Prostate gland (tissue), 2 donors: Measurements from ENCODE around the gene FXYD4. TPM values are rescaled to one million over a fixed set of nuclear protein-coding genes. Genes with fewer than 3 reads are reported as not detected.

Experiments
- DNase-seq: peaks from one replicate; pipeline ENCODE4 v3.0.0-alpha.2; 2019; ENCODE audit warnings: low spot score
- H3K27ac ChIP-seq, 2 donors: fragments of 200-600 bp; sonication (generic); 2 replicates each; pipeline ENCODE4 v1.5.1; 2017 to 2019
- H3K27me3 ChIP-seq: fragments of 200-600 bp; sonication (generic); replicated peaks from 2 replicates; pipeline ENCODE4 v1.5.1; 2019; ENCODE audit not compliant: insufficient read depth
- H3K36me3 ChIP-seq, 2 donors: fragments of 200-600 bp; sonication (generic); 1 replicate in 1 of 2; 2 replicates in 1 of 2; pipeline versions ENCODE4 v1.5.1 to v1.8.1; 2017 to 2019
- H3K4me1 ChIP-seq: fragments of 200-600 bp; sonication (generic); replicated peaks from 2 replicates; pipeline ENCODE4 v1.5.1; 2019
- H3K4me3 ChIP-seq, 2 donors: fragments of 200-600 bp; sonication (generic); 2 replicates each; pipeline ENCODE4 v1.5.1; 2017 to 2019
- H3K9me3 ChIP-seq: fragments of 200-600 bp; sonication (generic); 2 replicates; pipeline ENCODE4 v1.5.1; 2017
- CTCF ChIP-seq, 4 experiments: fragments of 200-600 bp in 2 of 4; fragments of 450-650 bp in 2 of 4; sonication (generic) in 2 of 4; IDR thresholded peaks; 1 replicate in 3 of 4; 2 replicates in 1 of 4; pipeline ENCODE4 v1.5.1; 2016 to 2019; ENCODE audit warnings: antibody characterized with exemption in 4 of 4, mild to moderate bottlenecking in 2 of 4, moderate library complexity in 2 of 4
- POLR2A ChIP-seq: fragments of 450-650 bp; IDR thresholded peaks from one replicate; pipeline ENCODE4 v1.6.1; 2016; ENCODE audit warnings: antibody characterized with exemption, mild to moderate bottlenecking
- POLR2AphosphoS5 ChIP-seq: sonication (generic); formaldehyde crosslinking; IDR thresholded peaks from one replicate; pipeline ENCODE4 v1.6.1; 2017; ENCODE audit warnings: antibody characterized with exemption
- WGBS: methylation state at CpG from one replicate; pipeline ENCODE4 v1.1.5; 2018; 5-methylcytosine and 5-hydroxymethylcytosine counted together
- intact Hi-C: fragments of 100-400 bp; cut with DNase I; formaldehyde crosslinking; loops from one replicate; pipeline ENCODE4 v1.14.2; 2022
- total RNA-seq, 2 donors: library from RNA; depleted of rRNA; stranded (reverse); fragments of >200 nt; gene quantifications; one replicate each; pipeline ENCODE4 v1.1.0, GENCODE V29; 2016

FXYD4 gene
- total RNA-seq, 2 donors from 2014 or later: not detected

- Histone ChIP-seq H3K9me3 (no peaks in the 10 kb centered on the region), H3K4me1 (peaks cover 6% of the 10 kb centered on the region), H3K27ac (peak overlapping the region; percentile 97 to 99), H3K27me3 (no peaks in the 10 kb centered on the region), H3K4me3 (peak overlapping the region; percentile 61 to 69), H3K36me3 (no peaks in the 10 kb centered on the region)
- under 1% methylated on average over 56 of the region's 56 CpGs for WGBS
- peak; percentile 72 for TF ChIP-seq POLR2A
- peak; percentile 91 for TF ChIP-seq POLR2AphosphoS5
- TF ChIP-seq CTCF (IDR thresholded peaks at IDR 0.05): peak in 2 of 4 experiments; percentile 43 to 47
- peak; percentile 95 for DNase-seq
- intact Hi-C loops: no loop called here
Observed at GRCh38 chr10:43407576-43408330, 36.3 kb downstream of the FXYD4 start.

- DNase-seq: no peak
- Histone ChIP-seq H3K27me3 (no peaks in the 10 kb centered on the region), H3K4me3 (peak overlapping the region; percentile 61 to 69), H3K27ac (peak overlapping the region; percentile 97 to 99), H3K9me3 (no peaks in the 10 kb centered on the region), H3K4me1 (peaks cover 6% of the 10 kb centered on the region), H3K36me3 (no peaks in the 10 kb centered on the region)
- WGBS: under 1% methylated on average over 26 of the region's 31 CpGs
- intact Hi-C loops: no loop called here
- TF ChIP-seq CTCF (IDR thresholded peaks at IDR 0.05) (no peak), POLR2A (no peak), POLR2AphosphoS5 (no peak)
Observed at GRCh38 chr10:43408331-43408709, 36.9 kb downstream of the FXYD4 start.

GRCh38 chr10:43408710-43409384 lies 37.4 kb downstream of the FXYD4 start, which contains the start of gene HNRNPF:
HNRNPF (minus strand) TSS chr10:43409186; CDS start chr10:43387884, 21,302 bp downstream.
- intact Hi-C loops: no loop called here
- peak; percentile 90 for DNase-seq
- WGBS: under 1% methylated on average over 63 of the region's 68 CpGs
- Histone ChIP-seq H3K4me3 (peak within 1 kb of the TSS; percentile 61 to 69), H3K27me3 (no peaks in the 10 kb centered on the region), H3K4me1 (peaks cover 6% of the 10 kb centered on the region), H3K9me3 (no peaks in the 10 kb centered on the region), H3K36me3 (no peaks in the 10 kb centered on the region), H3K27ac (peak within 1 kb of the TSS; percentile 97 to 99)
- peak; percentile 91 for TF ChIP-seq POLR2AphosphoS5
- peak; percentile 95 for TF ChIP-seq POLR2A
- TF ChIP-seq CTCF (IDR thresholded peaks at IDR 0.05): no peak

GRCh38 chr10:43409385-43410109 lies 38.1 kb downstream of the FXYD4 start:
- Histone ChIP-seq H3K27me3 (no peaks in the 10 kb centered on the region), H3K36me3 (no peaks in the 10 kb centered on the region), H3K4me1 (peaks cover 6% of the 10 kb centered on the region), H3K27ac (peak overlapping the region; percentile 97 to 99), H3K9me3 (no peaks in the 10 kb centered on the region), H3K4me3 (peak overlapping the region; percentile 61 to 69)
- WGBS: 12% methylated on average over 46 of the region's 46 CpGs
- TF ChIP-seq CTCF (IDR thresholded peaks at IDR 0.05): no peak
- TF ChIP-seq POLR2A: no peak
- no peak for TF ChIP-seq POLR2AphosphoS5
- intact Hi-C loops: no loop called here
- DNase-seq: no peak
